Testis (tissue), 2 donors: ENCODE data around the gene RTKN.

ENCODE experiments used
- POLR2A ChIP-seq: fragments of 450-650 bp; IDR thresholded peaks from one replicate; pipeline ENCODE4 v1.6.1; 2017; ENCODE audit warnings: antibody characterized with exemption, mild to moderate bottlenecking, moderate library complexity
- TF ChIP-seq, protein P1 (sequence below), 3 experiments: fragments of 450-650 bp in 2 of 3; fragments of 200-600 bp in 1 of 3; sonication (generic) in 1 of 3; IDR thresholded peaks; one replicate each; pipeline ENCODE4 v1.5.1; 2016 to 2019; ENCODE audit warnings: antibody characterized with exemption in 3 of 3, mild to moderate bottlenecking in 2 of 3, moderate library complexity in 1 of 3

DNA sequence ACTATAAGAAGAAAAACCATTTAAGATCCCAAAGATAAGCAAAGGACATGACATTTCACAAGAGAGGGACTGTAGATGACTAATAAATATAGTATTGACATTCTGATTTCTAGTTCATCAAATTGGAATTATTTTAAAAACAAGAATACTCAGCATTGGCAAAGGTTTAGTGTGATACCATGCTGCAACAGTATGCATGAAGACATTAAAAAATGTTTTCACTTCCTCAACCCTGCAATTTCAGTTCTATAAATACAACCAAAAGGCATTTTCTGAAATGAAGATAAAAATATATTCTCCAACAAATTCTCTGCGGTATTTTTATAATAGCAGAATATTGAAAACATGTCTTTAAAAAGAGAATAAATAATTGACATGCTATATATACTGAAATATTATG is 22.4 kb downstream of the RTKN start:
- TF ChIP-seq, protein P1, sequence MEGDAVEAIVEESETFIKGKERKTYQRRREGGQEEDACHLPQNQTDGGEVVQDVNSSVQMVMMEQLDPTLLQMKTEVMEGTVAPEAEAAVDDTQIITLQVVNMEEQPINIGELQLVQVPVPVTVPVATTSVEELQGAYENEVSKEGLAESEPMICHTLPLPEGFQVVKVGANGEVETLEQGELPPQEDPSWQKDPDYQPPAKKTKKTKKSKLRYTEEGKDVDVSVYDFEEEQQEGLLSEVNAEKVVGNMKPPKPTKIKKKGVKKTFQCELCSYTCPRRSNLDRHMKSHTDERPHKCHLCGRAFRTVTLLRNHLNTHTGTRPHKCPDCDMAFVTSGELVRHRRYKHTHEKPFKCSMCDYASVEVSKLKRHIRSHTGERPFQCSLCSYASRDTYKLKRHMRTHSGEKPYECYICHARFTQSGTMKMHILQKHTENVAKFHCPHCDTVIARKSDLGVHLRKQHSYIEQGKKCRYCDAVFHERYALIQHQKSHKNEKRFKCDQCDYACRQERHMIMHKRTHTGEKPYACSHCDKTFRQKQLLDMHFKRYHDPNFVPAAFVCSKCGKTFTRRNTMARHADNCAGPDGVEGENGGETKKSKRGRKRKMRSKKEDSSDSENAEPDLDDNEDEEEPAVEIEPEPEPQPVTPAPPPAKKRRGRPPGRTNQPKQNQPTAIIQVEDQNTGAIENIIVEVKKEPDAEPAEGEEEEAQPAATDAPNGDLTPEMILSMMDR (IDR thresholded peaks at IDR 0.05) = no peak
- TF ChIP-seq POLR2A = no peak
